H1 (cell line): ENCODE measurements around the gene NHS. TPM values are rescaled to one million over a fixed set of nuclear protein-coding genes. Genes with fewer than 3 reads are reported as not detected.

ENCODE experiments used
- CTCF ChIA-PET: fragments of 300-600 bp; sonication (Branson Sonifier 250); formaldehyde crosslinking; loops from one replicate; lab custom pipeline; 2021; ENCODE audit not compliant: partially characterized antibody; lab: Charles Lee
- POLR2A ChIA-PET: fragments of 300-600 bp; sonication (Branson Sonifier 250); formaldehyde crosslinking; loops from one replicate; lab custom pipeline; 2021; ENCODE audit warnings: inconsistent platforms; ENCODE audit not compliant: partially characterized antibody; lab: Charles Lee
- DNase-seq, 2 experiments: peaks; one replicate each; pipeline versions ENCODE4 v3.0.0 to v3.0.0-alpha.2; 2010 to 2022; ENCODE audit warnings: low spot score in 2 of 2, low read depth in 1 of 2, mixed read lengths in 1 of 2
- FAIRE-seq: peaks from 2 replicates; lab custom pipeline; 2011; peaks lifted over from hg19 to GRCh38; lab: Jason Lieb, UNC
- H2AFZ ChIP-seq: 2 replicates; pipeline ENCODE4 v1.8.1; 2012; ENCODE audit warnings: low read length, inconsistent platforms
- H2AK5ac ChIP-seq: 2 replicates; pipeline ENCODE4 v1.6.1; 2013; ENCODE audit warnings: low read depth, low read length
- H2BK120ac ChIP-seq: replicated peaks from 2 replicates; pipeline ENCODE3; 2013; ENCODE audit warnings: low read depth, low read length, inconsistent platforms
- H2BK12ac ChIP-seq: 2 replicates; pipeline ENCODE4 v1.6.1; 2013; ENCODE audit warnings: low read depth, low read length
- H2BK15ac ChIP-seq: 2 replicates; pipeline ENCODE4 v1.6.1; 2013; ENCODE audit warnings: low read length
- H2BK20ac ChIP-seq: 2 replicates; pipeline ENCODE4 v1.6.1; 2013; ENCODE audit warnings: low read length
- H2BK5ac ChIP-seq: 2 replicates; pipeline ENCODE4 v1.6.1; 2013; ENCODE audit warnings: low read depth, low read length
- H3K14ac ChIP-seq: 2 replicates; pipeline ENCODE4 v1.6.1; 2013; ENCODE audit warnings: inconsistent platforms; ENCODE audit not compliant: insufficient read length
- H3K18ac ChIP-seq: 2 replicates; pipeline ENCODE4 v1.6.1; 2013; ENCODE audit warnings: low read length; ENCODE audit errors: extremely low read depth
- H3K23ac ChIP-seq: 2 replicates; pipeline ENCODE4 v1.6.1; 2013; ENCODE audit warnings: inconsistent platforms; ENCODE audit not compliant: insufficient read length
- H3K23me2 ChIP-seq: 2 replicates; pipeline ENCODE4 v1.6.1; 2013; ENCODE audit warnings: low read depth, low read length
- H3K27ac ChIP-seq: 2 replicates; pipeline ENCODE4 v1.6.1; 2011; ENCODE audit warnings: low read depth, low read length, inconsistent platforms
- H3K27me3 ChIP-seq, 4 experiments: replicated peaks in 1 of 4; 1 replicate in 1 of 4; 2 replicates in 3 of 4; pipeline versions ENCODE4 v1.6.1 to v1.8.1; 2011 to 2013; ENCODE audit warnings: low read length in 3 of 4, mild to moderate bottlenecking in 3 of 4, inconsistent platforms in 2 of 4, mixed read lengths in 2 of 4, moderate library complexity in 1 of 4; ENCODE audit not compliant: control insufficient read depth in 3 of 4, insufficient read depth in 3 of 4; ENCODE audit errors: extremely low read depth in 1 of 4
- H3K36me3 ChIP-seq, 4 experiments: 2 replicates each; pipeline versions ENCODE4 v1.6.1 to v1.8.1; 2011 to 2013; ENCODE audit warnings: mild to moderate bottlenecking in 4 of 4, low read length in 3 of 4, moderate library complexity in 2 of 4, control low read depth in 1 of 4, inconsistent platforms in 1 of 4; ENCODE audit not compliant: insufficient read depth in 4 of 4, control insufficient read depth in 2 of 4
- H3K4ac ChIP-seq: replicated peaks from 2 replicates; pipeline ENCODE3; 2013; ENCODE audit warnings: low read length, low read depth, mixed read lengths, inconsistent platforms; ENCODE audit not compliant: insufficient read length
- H3K4me1 ChIP-seq, 4 experiments: replicated peaks in 1 of 4; 1 replicate in 1 of 4; 2 replicates in 3 of 4; pipeline versions ENCODE4 v1.6.1 to v1.8.1; 2011 to 2013; ENCODE audit warnings: low read length in 3 of 4, inconsistent platforms in 2 of 4, mixed read lengths in 1 of 4; ENCODE audit not compliant: insufficient read depth in 4 of 4, control insufficient read depth in 3 of 4
- H3K4me2 ChIP-seq, 2 experiments: 2 replicates each; pipeline versions ENCODE4 v1.6.1 to v1.8.1; 2011 to 2013; ENCODE audit warnings: low read depth in 2 of 2, low read length in 2 of 2, control low read depth in 1 of 2, inconsistent platforms in 1 of 2, mild to moderate bottlenecking in 1 of 2; ENCODE audit not compliant: insufficient read depth in 1 of 2
- H3K4me3 ChIP-seq, 4 experiments: fragments of 200-600, 300-600 bp in 1 of 4; sonication (generic), shearing (Covaris generic), sonication (Bioruptor Twin) in 1 of 4; 2 replicates each; pipeline versions ENCODE4 v1.5.1 to v1.8.1; 2011 to 2016; ENCODE audit warnings: low read length in 4 of 4, low read depth in 3 of 4, control low read depth in 2 of 4, inconsistent platforms in 2 of 4, mild to moderate bottlenecking in 2 of 4, mixed read lengths in 1 of 4, moderate library complexity in 1 of 4; ENCODE audit not compliant: insufficient read depth in 2 of 4; ENCODE audit errors: extremely low read depth in 1 of 4
- H3K56ac ChIP-seq: replicated peaks from 2 replicates; pipeline ENCODE3; 2013; ENCODE audit warnings: low read depth, mild to moderate bottlenecking, mixed read lengths, low read length, inconsistent platforms; ENCODE audit not compliant: insufficient read length
- H3K79me1 ChIP-seq: 2 replicates; pipeline ENCODE4 v1.6.1; 2013; ENCODE audit warnings: low read depth, low read length, control low read depth
- H3K79me2 ChIP-seq, 2 experiments: 2 replicates each; pipeline versions ENCODE4 v1.6.1 to v1.8.1; 2012 to 2013; ENCODE audit warnings: low read length in 2 of 2, mild to moderate bottlenecking in 2 of 2, inconsistent platforms in 1 of 2; ENCODE audit not compliant: insufficient read depth in 2 of 2, control insufficient read depth in 1 of 2
- H3K9ac ChIP-seq, 4 experiments: replicated peaks in 1 of 4; 1 replicate in 1 of 4; 2 replicates in 3 of 4; pipeline versions ENCODE4 v1.6.1 to v1.8.1; 2011 to 2013; ENCODE audit warnings: low read depth in 3 of 4, low read length in 3 of 4, control low read depth in 2 of 4, mild to moderate bottlenecking in 2 of 4, moderate library complexity in 2 of 4, inconsistent platforms in 1 of 4; ENCODE audit errors: extremely low read depth in 1 of 4
- H3K9me3 ChIP-seq, 2 experiments: 2 replicates each; pipeline versions ENCODE4 v1.6.1 to v1.8.1; 2012 to 2013; ENCODE audit warnings: mild to moderate bottlenecking in 2 of 2, moderate library complexity in 2 of 2, control low read depth in 1 of 2, inconsistent platforms in 1 of 2, low read depth in 1 of 2, low read length in 1 of 2, mixed read lengths in 1 of 2; ENCODE audit not compliant: insufficient read depth in 2 of 2
- H4K20me1 ChIP-seq, 2 experiments: replicated peaks in 1 of 2; 2 replicates each; pipeline versions ENCODE3 to v1.8.1; 2011 to 2013; ENCODE audit warnings: inconsistent platforms in 2 of 2, low read length in 2 of 2, mild to moderate bottlenecking in 1 of 2; ENCODE audit not compliant: insufficient read depth in 2 of 2, control insufficient read depth in 1 of 2
- H4K5ac ChIP-seq: 2 replicates; pipeline ENCODE4 v1.6.1; 2013; ENCODE audit warnings: low read length, low read depth, mixed read lengths, inconsistent platforms; ENCODE audit not compliant: insufficient read length
- H4K8ac ChIP-seq: 2 replicates; pipeline ENCODE4 v1.8.0; 2013; ENCODE audit warnings: mild to moderate bottlenecking, moderate library complexity, low read length, inconsistent platforms; ENCODE audit not compliant: insufficient read depth; ENCODE audit errors: extremely low read depth
- H4K91ac ChIP-seq: replicated peaks from 2 replicates; pipeline ENCODE3; 2013; ENCODE audit warnings: low read length, mixed read lengths, inconsistent platforms; ENCODE audit not compliant: insufficient read length
- CBX5 ChIP-seq: fragments of 300-800, 300-1000 bp; sonication (generic); IDR thresholded peaks from 2 replicates; pipeline ENCODE4 v1.7.1; 2016; ENCODE audit warnings: antibody characterized with exemption, low read length, low read depth
- CREB1 ChIP-seq: IDR thresholded peaks from 2 replicates; pipeline ENCODE4 v1.6.1; 2012; ENCODE audit warnings: inconsistent platforms
- FOSL1 ChIP-seq: IDR thresholded peaks from 2 replicates; pipeline ENCODE4 v1.6.1; 2011; ENCODE audit warnings: mild to moderate bottlenecking, low read depth, low read length, moderate library complexity; ENCODE audit not compliant: insufficient read depth
- POLR2AphosphoS5 ChIP-seq: IDR thresholded peaks from 2 replicates; pipeline ENCODE4 v1.6.1; 2011; ENCODE audit warnings: low read depth, low read length
- TAF7 ChIP-seq: optimal IDR thresholded peaks from 2 replicates; pipeline ENCODE3; 2011; ENCODE audit warnings: low read depth, mild to moderate bottlenecking, inconsistent platforms, low read length, moderate library complexity, borderline replicate concordance
- WGBS, 2 experiments: shearing (Covaris generic) in 1 of 2; methylation state at CpG; one replicate each; pipeline versions ENCODE4 v1.1.6 to v1.1.7; 2013 to 2015; ENCODE audit warnings: low lambda C conversion rate in 2 of 2, mixed read lengths in 2 of 2, inconsistent platforms in 1 of 2, low coverage in 1 of 2, missing lambda C conversion rate in 1 of 2; ENCODE audit not compliant: insufficient replicate concordance in 2 of 2, insufficient coverage in 1 of 2, insufficient read length in 1 of 2; ENCODE audit errors: extremely low coverage in 1 of 2, missing lambda C conversion rate in 1 of 2; 5-methylcytosine and 5-hydroxymethylcytosine counted together
- polyA plus RNA-seq, 7 experiments: library from polyadenylated mRNA; depleted of rRNA in 3 of 7; stranded (reverse) in 5 of 7; unstranded in 2 of 7; fragments of >200 nt in 5 of 7; fragments of 200-250 nt in 2 of 7; gene quantifications; 1 replicate in 5 of 7; 2 replicates in 1 of 7; 4 replicates in 1 of 7; pipeline versions ENCODE4 v1.2.1 to v1.2.3, GENCODE V29; 2011 to 2013; ENCODE audit warnings: missing spikeins in 2 of 7, mixed read lengths in 2 of 7
- total RNA-seq: library from RNA; stranded (reverse); fragmentation: NEBNext Ultra II Directional; extraction: Animal tissue kit (Norgen Biotek cat#: 25700); gene quantifications from 2 replicates; pipeline ENCODE4 v1.2.1, GENCODE V29; 2021
- TF ChIP-seq, protein P1 (sequence below): IDR thresholded peaks from 2 replicates; pipeline ENCODE4 v1.6.1; 2011; ENCODE audit warnings: low read length, improper control_type of control experiment

Gene NHS
- total and polyA plus RNA-seq, 2 of the 8 experiments (the other 6 are each of a cell fraction or from before 2014, with no cell fraction given) = 2.2 to 6.7 TPM

DNA sequence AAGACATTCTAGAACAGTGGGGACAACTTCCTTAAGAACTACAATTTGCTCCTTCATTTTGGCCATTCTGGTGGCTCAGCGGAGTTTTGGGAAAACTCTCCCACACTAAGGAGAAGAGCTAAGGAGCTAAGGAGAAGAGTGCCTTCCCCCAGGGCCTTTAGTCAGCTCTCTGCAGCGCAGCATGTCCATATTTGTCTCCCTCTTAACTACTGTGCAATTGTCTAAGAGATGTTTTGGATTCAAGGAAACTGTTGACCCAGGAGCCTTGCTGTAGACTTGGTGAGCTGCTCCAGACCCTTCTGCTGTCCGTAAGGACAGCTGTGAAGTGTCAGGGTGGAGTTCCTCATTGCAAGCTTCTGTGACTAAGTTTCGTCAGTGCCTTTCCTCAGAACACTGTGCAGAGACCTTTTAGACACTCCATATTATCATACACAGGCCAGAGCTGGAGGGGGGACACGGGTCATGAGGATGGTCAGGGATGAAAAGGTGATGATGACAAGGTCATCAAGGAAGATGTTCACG, 179.0 kb downstream of the NHS start:
- no peak overlapping the region for H2BK120ac ChIP-seq
- no peak overlapping the region for H2BK20ac ChIP-seq
- FAIRE-seq (no peak), DNase-seq (no peak)
- H3K4ac ChIP-seq = no peak overlapping the region
- no peak overlapping the region; the same call in 1 of the 2 replicates for H2BK15ac ChIP-seq
- WGBS, 2 experiments = 94% methylated on average over 5 of the region's 6 CpGs; no CpG with 5 or more reads in 1 of the 2 experiments
- ChIA-PET CTCF (interaction anchor here (1.0 to 1.5 kb wide), 4 partner anchors 10 to 22 kb away, joined by 3 to 4 read pairs (median 4); no protein-coding TSS in a partner anchor), POLR2A (no interaction called here)
- H3K79me1 ChIP-seq = no peaks in the 10 kb centered on the region
- no peak overlapping the region; the same call in 1 of the 2 replicates for H3K18ac ChIP-seq
- H4K91ac ChIP-seq = no peak overlapping the region
- no peak overlapping the region for H3K4me3 ChIP-seq
- H3K23me2 ChIP-seq = no peaks in the 10 kb centered on the region
- H3K36me3 ChIP-seq = no peaks in the 10 kb centered on the region
- no peak overlapping the region for H2BK5ac ChIP-seq
- H3K9me3 ChIP-seq = no peaks in the 10 kb centered on the region
- H3K27ac ChIP-seq = no peak overlapping the region
- no peak overlapping the region for H3K56ac ChIP-seq
- H3K4me1 ChIP-seq = peaks cover 0 to 10% (median 6%) of the 10 kb centered on the region in 4 experiments
- no peak overlapping the region; a peak in 1 of 4 replicates for H3K4me2 ChIP-seq
- no peak overlapping the region for H4K8ac ChIP-seq
- H4K5ac ChIP-seq = no peak overlapping the region
- no peak overlapping the region for H3K9ac ChIP-seq
- H2BK12ac ChIP-seq = peak overlapping the region; percentile 50; the same call in 1 of the 2 replicates
- no peaks in the 10 kb centered on the region for H3K27me3 ChIP-seq
- H3K23ac ChIP-seq = no peak overlapping the region
- H4K20me1 ChIP-seq = no peaks in the 10 kb centered on the region
- no peak overlapping the region for H3K14ac ChIP-seq
- no peaks in the 10 kb centered on the region for H3K79me2 ChIP-seq
- H2AFZ ChIP-seq = no peak overlapping the region
- no peak overlapping the region for H2AK5ac ChIP-seq
- no peak for TF ChIP-seq POLR2AphosphoS5
- no peak for TF ChIP-seq TAF7
- no peak for TF ChIP-seq CBX5
- no peak for TF ChIP-seq CREB1
- TF ChIP-seq, protein P1, sequence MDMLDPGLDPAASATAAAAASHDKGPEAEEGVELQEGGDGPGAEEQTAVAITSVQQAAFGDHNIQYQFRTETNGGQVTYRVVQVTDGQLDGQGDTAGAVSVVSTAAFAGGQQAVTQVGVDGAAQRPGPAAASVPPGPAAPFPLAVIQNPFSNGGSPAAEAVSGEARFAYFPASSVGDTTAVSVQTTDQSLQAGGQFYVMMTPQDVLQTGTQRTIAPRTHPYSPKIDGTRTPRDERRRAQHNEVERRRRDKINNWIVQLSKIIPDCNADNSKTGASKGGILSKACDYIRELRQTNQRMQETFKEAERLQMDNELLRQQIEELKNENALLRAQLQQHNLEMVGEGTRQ = no peak
- no peak for TF ChIP-seq FOSL1
